Germinal center (tissue), 1 donor: ENCODE data around the gene C6orf52.
A peak's percentile ranks its signal among the peaks of the same experiment; 100 is the strongest.
"Not testable (repeated sequence)": the region's sequence is repeated elsewhere in the genome, so short reads cannot be mapped to it uniquely, and the experiment has no call there.

Experiments
- DNase-seq: peaks from one replicate; pipeline ENCODE4 v3.0.0; 2012; ENCODE audit warnings: mixed read lengths, low spot score

Gene C6orf52

GRCh38 chr6:10695086-10695657 lies 756 bp upstream of the C6orf52 start:
- DNase-seq: peak; percentile 11

GRCh38 chr6:10692965-10693538 lies 1.4 kb downstream of the C6orf52 start:
- no peak for DNase-seq

GRCh38 chr6:10690651-10691445 lies 3.6 kb downstream of the C6orf52 start:
- no peak for DNase-seq

GRCh38 chr6:10687582-10687981 lies 6.8 kb downstream of the C6orf52 start:
- no peak for DNase-seq

GRCh38 chr6:10686901-10687300 lies 7.5 kb downstream of the C6orf52 start:
- DNase-seq: no peak

GRCh38 chr6:10685092-10685915 lies 9.1 kb downstream of the C6orf52 start:
- DNase-seq: no peak

- DNase-seq: no peak
Measured at GRCh38 chr6:10684618-10685017, 9.8 kb downstream of the C6orf52 start.

- no peak for DNase-seq
Measured at GRCh38 chr6:10682355-10682988, 11.9 kb downstream of the C6orf52 start.

- DNase-seq: no peak
Measured at GRCh38 chr6:10681795-10682194, 12.6 kb downstream of the C6orf52 start.

GRCh38 chr6:10678456-10678855 lies 16.0 kb downstream of the C6orf52 start:
- DNase-seq: no peak

GRCh38 chr6:10676403-10676802 lies 18.0 kb downstream of the C6orf52 start:
- no peak for DNase-seq

GRCh38 chr6:10668126-10668917 lies 26.1 kb downstream of the C6orf52 start:
- no peak for DNase-seq

GRCh38 chr6:10665595-10665994 lies 28.8 kb downstream of the C6orf52 start:
- not testable (repeated sequence) for DNase-seq

- DNase-seq: no peak
Measured at GRCh38 chr6:10662742-10663141, 31.7 kb downstream of the C6orf52 start.

- DNase-seq: no peak
Measured at GRCh38 chr6:10662207-10662606, 32.2 kb downstream of the C6orf52 start.

- DNase-seq: not testable (repeated sequence)
Measured at GRCh38 chr6:10660431-10661191, 33.8 kb downstream of the C6orf52 start.

GRCh38 chr6:10659699-10660348 lies 34.6 kb downstream of the C6orf52 start:
- DNase-seq: no peak

GRCh38 chr6:10658910-10659698 lies 35.3 kb downstream of the C6orf52 start:
- DNase-seq: no peak

GRCh38 chr6:10655508-10656055 lies 38.8 kb downstream of the C6orf52 start:
- no peak for DNase-seq
